Mesodermal cell (in vitro differentiated cells): ENCODE data around the gene VWCE.

ENCODE experiments used
- H3K27ac ChIP-seq: 2 replicates; pipeline ENCODE4 v1.7.0; 2013; ENCODE audit warnings: mild to moderate bottlenecking, low read depth, low read length, moderate library complexity; ENCODE audit not compliant: severe bottlenecking
- H3K36me3 ChIP-seq: 2 replicates; pipeline ENCODE4 v1.7.1; 2013; ENCODE audit warnings: mild to moderate bottlenecking, low read length, moderate library complexity; ENCODE audit not compliant: control insufficient read depth, insufficient read depth
- H3K4me1 ChIP-seq: one replicate; pipeline ENCODE4 v1.7.1; 2013; ENCODE audit warnings: mild to moderate bottlenecking, low read length; ENCODE audit not compliant: insufficient read depth, control insufficient read depth, poor library complexity, severe bottlenecking
- H3K4me3 ChIP-seq: 2 replicates; pipeline ENCODE4 v1.7.0; 2013; ENCODE audit warnings: low read length, control low read depth, mild to moderate bottlenecking; ENCODE audit not compliant: insufficient read depth, poor library complexity, severe bottlenecking; ENCODE audit errors: extremely low read depth
- H3K9me3 ChIP-seq: 2 replicates; pipeline ENCODE4 v1.7.1; 2013; ENCODE audit warnings: mild to moderate bottlenecking, low read length, moderate library complexity; ENCODE audit not compliant: control insufficient read depth
- WGBS, 2 experiments: methylation state at CpG; one replicate each; pipeline ENCODE4 v1.1.5; 2013; ENCODE audit warnings: missing lambda C conversion rate in 2 of 2; ENCODE audit not compliant: insufficient coverage in 2 of 2; 5-methylcytosine and 5-hydroxymethylcytosine counted together

Gene VWCE

GRCh38 chr11:61298663-61299244 lies 3.6 kb upstream of the VWCE start:
- no peaks in the 10 kb centered on the region for H3K9me3 ChIP-seq
- no peak overlapping the region for H3K27ac ChIP-seq
- H3K4me3 ChIP-seq = no peak overlapping the region
- 85 to 100% methylated on average over 4 of the region's 4 CpGs for WGBS, 2 experiments
- peaks cover 55% of the 10 kb centered on the region for H3K36me3 ChIP-seq
- H3K4me1 ChIP-seq = peaks cover 18% of the 10 kb centered on the region

GRCh38 chr11:61297746-61298145 lies 2.6 kb upstream of the VWCE start:
- Histone ChIP-seq H3K9me3 (no peaks in the 10 kb centered on the region), H3K27ac (peak overlapping the region; percentile 59), H3K4me1 (peaks cover 18% of the 10 kb centered on the region), H3K4me3 (no peak overlapping the region), H3K36me3 (peaks cover 45% of the 10 kb centered on the region)
- 40 to 79% methylated on average over 1 to 3 of the region's 5 CpGs for WGBS, 2 experiments

- no peak overlapping the region for H3K4me3 ChIP-seq
- H3K27ac ChIP-seq = peak overlapping the region; percentile 59
- peaks cover 42% of the 10 kb centered on the region for H3K36me3 ChIP-seq
- H3K4me1 ChIP-seq = peaks cover 18% of the 10 kb centered on the region
- no CpG with 5 or more reads among the region's 1 CpG for WGBS, 2 experiments
- no peaks in the 10 kb centered on the region for H3K9me3 ChIP-seq
These were observed 2.2 kb upstream of the VWCE start for GRCh38 chr11:61297341-61297740.

GRCh38 chr11:61295596-61295926 lies 445 bp upstream of the VWCE start:
- Histone ChIP-seq H3K9me3 (no peaks in the 10 kb centered on the region), H3K27ac (peak overlapping the region; percentile 64), H3K4me3 (peak overlapping the region; percentile 66), H3K4me1 (peaks cover 18% of the 10 kb centered on the region), H3K36me3 (peaks cover 34% of the 10 kb centered on the region)
- 61 to 72% methylated on average over 7 to 10 of the region's 12 CpGs for WGBS, 2 experiments

- Histone ChIP-seq H3K27ac (peak overlapping the region; percentile 64), H3K9me3 (no peaks in the 10 kb centered on the region), H3K36me3 (peaks cover 36% of the 10 kb centered on the region), H3K4me1 (peaks cover 18% of the 10 kb centered on the region), H3K4me3 (peak overlapping the region; percentile 66)
- WGBS, 2 experiments = 3 to 5% methylated on average over 52 to 57 of the region's 60 CpGs
These were observed 1.0 kb downstream of the VWCE start for GRCh38 chr11:61293867-61294716.

GRCh38 chr11:61292356-61292755 lies 2.8 kb downstream of the VWCE start:
- Histone ChIP-seq H3K9me3 (no peaks in the 10 kb centered on the region), H3K4me3 (no peak overlapping the region), H3K36me3 (peaks cover 39% of the 10 kb centered on the region), H3K27ac (no peak overlapping the region), H3K4me1 (peaks cover 8% of the 10 kb centered on the region)
- 83% methylated on average over 1 of the region's 2 CpGs; no CpG with 5 or more reads in 1 of the 2 experiments for WGBS, 2 experiments

- H3K27ac ChIP-seq = no peak overlapping the region
- H3K36me3 ChIP-seq = peaks cover 49% of the 10 kb centered on the region
- H3K4me3 ChIP-seq = no peak overlapping the region
- H3K4me1 ChIP-seq = peaks cover 4% of the 10 kb centered on the region
- no peaks in the 10 kb centered on the region for H3K9me3 ChIP-seq
- 94 to 97% methylated on average over 6 to 8 of the region's 12 CpGs for WGBS, 2 experiments
These were observed 4.0 kb downstream of the VWCE start for GRCh38 chr11:61290905-61291690.

- Histone ChIP-seq H3K27ac (no peak overlapping the region), H3K36me3 (peaks cover 84% of the 10 kb centered on the region), H3K4me1 (no peaks in the 10 kb centered on the region), H3K9me3 (no peaks in the 10 kb centered on the region), H3K4me3 (no peak overlapping the region)
- 92 to 98% methylated on average over 12 to 14 of the region's 14 CpGs for WGBS, 2 experiments
These were observed 7.7 kb downstream of the VWCE start for GRCh38 chr11:61287338-61287977.

GRCh38 chr11:61283613-61284012 lies 11.5 kb downstream of the VWCE start:
- Histone ChIP-seq H3K36me3 (peaks cover 87% of the 10 kb centered on the region), H3K4me1 (no peaks in the 10 kb centered on the region), H3K9me3 (no peaks in the 10 kb centered on the region), H3K27ac (no peak overlapping the region), H3K4me3 (no peak overlapping the region)
- WGBS, 2 experiments = 90 to 98% methylated on average over 3 to 4 of the region's 4 CpGs

- Histone ChIP-seq H3K9me3 (no peaks in the 10 kb centered on the region), H3K4me1 (no peaks in the 10 kb centered on the region), H3K27ac (no peak overlapping the region), H3K4me3 (no peak overlapping the region), H3K36me3 (peaks cover 76% of the 10 kb centered on the region)
- 41 to 47% methylated on average over 28 to 29 of the region's 35 CpGs for WGBS, 2 experiments
These were observed 13.4 kb downstream of the VWCE start for GRCh38 chr11:61281581-61282250.
